ENCODE results near the gene ICA1. TPM values are rescaled to one million over a fixed set of nuclear protein-coding genes. Genes with fewer than 3 reads are reported as not detected.

Gene ICA1
- total and polyA plus RNA-seq, 2 experiments from 2014 or later, result 45.2 to 83.7 TPM

- TF ChIP-seq, protein P1, sequence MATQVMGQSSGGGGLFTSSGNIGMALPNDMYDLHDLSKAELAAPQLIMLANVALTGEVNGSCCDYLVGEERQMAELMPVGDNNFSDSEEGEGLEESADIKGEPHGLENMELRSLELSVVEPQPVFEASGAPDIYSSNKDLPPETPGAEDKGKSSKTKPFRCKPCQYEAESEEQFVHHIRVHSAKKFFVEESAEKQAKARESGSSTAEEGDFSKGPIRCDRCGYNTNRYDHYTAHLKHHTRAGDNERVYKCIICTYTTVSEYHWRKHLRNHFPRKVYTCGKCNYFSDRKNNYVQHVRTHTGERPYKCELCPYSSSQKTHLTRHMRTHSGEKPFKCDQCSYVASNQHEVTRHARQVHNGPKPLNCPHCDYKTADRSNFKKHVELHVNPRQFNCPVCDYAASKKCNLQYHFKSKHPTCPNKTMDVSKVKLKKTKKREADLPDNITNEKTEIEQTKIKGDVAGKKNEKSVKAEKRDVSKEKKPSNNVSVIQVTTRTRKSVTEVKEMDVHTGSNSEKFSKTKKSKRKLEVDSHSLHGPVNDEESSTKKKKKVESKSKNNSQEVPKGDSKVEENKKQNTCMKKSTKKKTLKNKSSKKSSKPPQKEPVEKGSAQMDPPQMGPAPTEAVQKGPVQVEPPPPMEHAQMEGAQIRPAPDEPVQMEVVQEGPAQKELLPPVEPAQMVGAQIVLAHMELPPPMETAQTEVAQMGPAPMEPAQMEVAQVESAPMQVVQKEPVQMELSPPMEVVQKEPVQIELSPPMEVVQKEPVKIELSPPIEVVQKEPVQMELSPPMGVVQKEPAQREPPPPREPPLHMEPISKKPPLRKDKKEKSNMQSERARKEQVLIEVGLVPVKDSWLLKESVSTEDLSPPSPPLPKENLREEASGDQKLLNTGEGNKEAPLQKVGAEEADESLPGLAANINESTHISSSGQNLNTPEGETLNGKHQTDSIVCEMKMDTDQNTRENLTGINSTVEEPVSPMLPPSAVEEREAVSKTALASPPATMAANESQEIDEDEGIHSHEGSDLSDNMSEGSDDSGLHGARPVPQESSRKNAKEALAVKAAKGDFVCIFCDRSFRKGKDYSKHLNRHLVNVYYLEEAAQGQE (IDR thresholded peaks at IDR 0.05; ENCODE audit: unreplicated experiment), result no peak
- TF ChIP-seq POLR2AphosphoS5 (IDR thresholded peaks at IDR 0.05; ENCODE audit: low read depth) (no peak), ZNF114 (CRISPR knock-in tag; IDR thresholded peaks at IDR 0.05) (no peak)
These were observed 50.9 kb downstream of the ICA1 start (continued) for GRCh38 chr7:8210845-8211724.

DNA sequence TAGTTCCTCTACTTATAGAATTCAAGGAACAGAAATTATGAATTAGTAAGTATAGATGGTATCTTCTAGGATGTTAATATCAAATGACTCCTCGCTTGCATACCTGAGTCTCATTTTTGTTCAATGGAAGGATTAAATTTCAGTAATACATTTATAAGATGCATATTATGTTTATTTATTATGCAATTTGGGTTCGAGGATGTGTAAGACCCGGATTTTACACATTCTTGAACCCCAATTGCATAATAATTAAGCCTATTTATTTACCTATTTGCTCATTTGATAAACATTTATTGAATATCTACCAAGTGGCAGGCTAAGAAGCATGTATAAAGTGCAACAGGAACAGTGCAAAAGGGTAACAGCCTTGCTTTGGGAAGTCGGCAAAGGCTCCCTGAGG is 52.6 kb downstream of the ICA1 start:
- H3K9me2 ChIP-seq (ENCODE audit: insufficient read depth), result 0 out of 2 replicates have a peak, but pooled peaks cover 7% of the 10 kb centered on the region
- no peak for ATAC-seq
- H2AFZ ChIP-seq, result no peak overlapping the region
- H3K27ac ChIP-seq (ENCODE audit: low read depth), result no peak overlapping the region
- H3K27ac Mint-ChIP-seq, result no peak overlapping the region
- peaks cover 11% of the 10 kb centered on the region for H3K27me3 Mint-ChIP-seq (ENCODE audit: insufficient read depth, low read depth, poor library complexity)
- 0 out of 2 replicates have a peak, but pooled peaks cover 2% of the 10 kb centered on the region for H3F3A ChIP-seq (replicated peaks; ENCODE audit: low read depth)
- H3K4me3 Mint-ChIP-seq, result no peak overlapping the region
- H4K20me1 ChIP-seq (replicated peaks; ENCODE audit: insufficient read depth), result no peaks in the 10 kb centered on the region
- H3K36me3 ChIP-seq (ENCODE audit: insufficient read depth), result no peaks in the 10 kb centered on the region
- no peak overlapping the region; the same call in 1 of the 2 replicates for H3K4me2 ChIP-seq
- peaks cover 4% of the 10 kb centered on the region; the same call in 2 of the 3 replicates for H3K36me3 Mint-ChIP-seq (ENCODE audit: low read depth)
- no peaks in the 10 kb centered on the region for H3K27me3 ChIP-seq (ENCODE audit: insufficient read depth)
- DNase-seq (ENCODE audit: low spot score), result no peak
- H3K4me1 ChIP-seq (ENCODE audit: insufficient read depth), result peaks cover 59% of the 10 kb centered on the region
- no peaks in the 10 kb centered on the region for H3K79me2 ChIP-seq (replicated peaks; ENCODE audit: insufficient read depth)
- H3K4me1 Mint-ChIP-seq, result peaks cover 63% of the 10 kb centered on the region
- no peaks in the 10 kb centered on the region for H3K9me3 Mint-ChIP-seq
- no peak overlapping the region for H3K4me3 ChIP-seq
- TF ChIP-seq CTCF (conservative IDR thresholded peaks at IDR 0.05; ENCODE audit: low read depth in 2 of 2) (no peak), CREB1 (CRISPR knock-in tag; IDR thresholded peaks at IDR 0.05; ENCODE audit: low read depth) (no peak), STAT1 (IDR thresholded peaks at IDR 0.05; ENCODE audit: unreplicated experiment) (no peak), ZNF114 (CRISPR knock-in tag; IDR thresholded peaks at IDR 0.05) (no peak), ETS1 (IDR thresholded peaks at IDR 0.05) (no peak), ZNF331 (CRISPR knock-in tag; IDR thresholded peaks at IDR 0.05; ENCODE audit: low read depth) (no peak), EZH2 (IDR thresholded peaks at IDR 0.05; ENCODE audit: low read depth, unreplicated experiment) (no peak), NANOG (IDR thresholded peaks at IDR 0.05; ENCODE audit: borderline replicate concordance) (no peak), POLR2AphosphoS5 (IDR thresholded peaks at IDR 0.05; ENCODE audit: low read depth) (no peak), JUNB (IDR thresholded peaks at IDR 0.05; ENCODE audit: unreplicated experiment) (no peak)
- TF ChIP-seq, protein P1 (IDR thresholded peaks at IDR 0.05; ENCODE audit: unreplicated experiment), result no peak
